ENCODE data around the gene GPN3.
"Not testable (repeated sequence)": the region's sequence is repeated elsewhere in the genome, so short reads cannot be mapped to it uniquely, and the experiment has no call there.

Gene GPN3

GRCh38 chr12:110468214-110469048 lies at the start of gene GPN3, which contains the start of gene FAM216A:
Gene GPN3, minus strand, starts transcription at chr12:110468257. Its CDS starts 54 bp downstream, at chr12:110468203.
Gene FAM216A, plus strand, starts transcription at chr12:110468845. Its CDS starts 31 bp downstream, at chr12:110468876.
- peak; percentile 95 for DNase-seq

GRCh38 chr12:110516995-110517394 lies 48.9 kb upstream of the GPN3 start:
- DNase-seq, result no peak

- DNase-seq, result no peak
Measured at GRCh38 chr12:110514363-110514762, 46.3 kb upstream of the GPN3 start.

- DNase-seq, result no peak
Measured at GRCh38 chr12:110513842-110514241, 45.8 kb upstream of the GPN3 start.

GRCh38 chr12:110508071-110508586 lies 40.1 kb upstream of the GPN3 start:
- DNase-seq, result no peak

- no peak for DNase-seq
Measured at GRCh38 chr12:110505332-110505731, 37.3 kb upstream of the GPN3 start.

GRCh38 chr12:110503432-110503831 lies 35.4 kb upstream of the GPN3 start:
- DNase-seq, result no peak

GRCh38 chr12:110501752-110502738 lies 34.0 kb upstream of the GPN3 start, which contains the start of the genes RAD9B and VPS29:
Gene RAD9B, plus strand, starts transcription at chr12:110502331. Its CDS starts 7 bp downstream, at chr12:110502338.
Gene VPS29, minus strand, starts transcription at chr12:110502111. Its CDS starts 60 bp downstream, at chr12:110502051.
- DNase-seq, result peak; percentile 98

- DNase-seq, result peak; percentile 41
Measured at GRCh38 chr12:110501399-110501751, 33.3 kb upstream of the GPN3 start.

GRCh38 chr12:110498984-110499706 lies 31.1 kb upstream of the GPN3 start:
- DNase-seq, result no peak

GRCh38 chr12:110475426-110475825 lies 7.4 kb upstream of the GPN3 start:
- no peak for DNase-seq

- DNase-seq, result no peak
Measured at GRCh38 chr12:110467847-110468213, 227 bp downstream of the GPN3 start.

- DNase-seq, result no peak
Measured at GRCh38 chr12:110466791-110467190, 1.3 kb downstream of the GPN3 start.

GRCh38 chr12:110465765-110466164 lies 2.3 kb downstream of the GPN3 start:
- not testable (repeated sequence) for DNase-seq

- DNase-seq, result no peak
Measured at GRCh38 chr12:110465024-110465423, 3.0 kb downstream of the GPN3 start.

- not testable (repeated sequence) for DNase-seq
Measured at GRCh38 chr12:110461189-110461588, 6.9 kb downstream of the GPN3 start.

GRCh38 chr12:110458756-110459155 lies 9.3 kb downstream of the GPN3 start:
- DNase-seq, result no peak

- DNase-seq, result no peak
Measured at GRCh38 chr12:110453569-110454296, 14.3 kb downstream of the GPN3 start.

- DNase-seq, result no peak
Measured at GRCh38 chr12:110451263-110451662, 16.8 kb downstream of the GPN3 start.

- DNase-seq, result peak; percentile 96
Measured at GRCh38 chr12:110449799-110450497, 18.1 kb downstream of the GPN3 start, which contains the start of gene ARPC3. Gene ARPC3, minus strand, starts transcription at chr12:110450337. Its CDS starts 77 bp downstream, at chr12:110450260.

- DNase-seq, result no peak
Measured at GRCh38 chr12:110444455-110444854, 23.6 kb downstream of the GPN3 start.

Measured in CD4-positive, alpha-beta T cell treated with Interleukin-6 for 4 hours (primary cell).